ENCODE results near the gene UBB. TPM values are rescaled to one million over a fixed set of nuclear protein-coding genes. Genes with fewer than 3 reads are reported as not detected.
A peak's percentile ranks its signal among the peaks of the same experiment; 100 is the strongest.

UBB gene
- total and polyA plus RNA-seq, 2 experiments from 2014 or later: 1,250 to 2,041 TPM

DNA sequence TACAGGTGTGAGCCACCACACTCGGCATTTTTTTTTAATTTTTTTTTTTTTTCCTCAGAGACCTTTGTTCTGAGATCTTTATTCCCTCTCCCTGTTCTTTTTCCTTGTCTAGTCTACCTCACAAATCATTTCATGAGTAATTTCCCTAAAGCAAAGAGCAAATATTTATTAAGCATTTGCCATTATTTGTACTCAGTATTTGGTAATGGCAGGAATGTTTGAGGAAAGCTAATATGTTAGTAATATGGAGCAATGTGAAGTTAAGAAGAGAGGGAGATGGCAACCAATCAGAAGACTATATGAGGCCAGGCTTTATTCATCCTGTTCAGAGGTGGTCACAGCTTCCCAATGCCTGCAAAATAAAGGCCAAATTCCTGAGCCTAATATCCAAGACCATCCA lies 40.9 kb upstream of the UBB start:
- peaks cover 6% of the 10 kb centered on the region for H3K4me1 ChIP-seq (ENCODE audit: insufficient read depth)
- H3K36me3 ChIP-seq (replicated peaks; ENCODE audit: insufficient read depth, low read depth): no peaks in the 10 kb centered on the region
- WGBS (ENCODE audit: low lambda C conversion rate, missing lambda C conversion rate): 50% methylated on average over 1 of the region's 1 CpG
- TF ChIP-seq, protein P1, sequence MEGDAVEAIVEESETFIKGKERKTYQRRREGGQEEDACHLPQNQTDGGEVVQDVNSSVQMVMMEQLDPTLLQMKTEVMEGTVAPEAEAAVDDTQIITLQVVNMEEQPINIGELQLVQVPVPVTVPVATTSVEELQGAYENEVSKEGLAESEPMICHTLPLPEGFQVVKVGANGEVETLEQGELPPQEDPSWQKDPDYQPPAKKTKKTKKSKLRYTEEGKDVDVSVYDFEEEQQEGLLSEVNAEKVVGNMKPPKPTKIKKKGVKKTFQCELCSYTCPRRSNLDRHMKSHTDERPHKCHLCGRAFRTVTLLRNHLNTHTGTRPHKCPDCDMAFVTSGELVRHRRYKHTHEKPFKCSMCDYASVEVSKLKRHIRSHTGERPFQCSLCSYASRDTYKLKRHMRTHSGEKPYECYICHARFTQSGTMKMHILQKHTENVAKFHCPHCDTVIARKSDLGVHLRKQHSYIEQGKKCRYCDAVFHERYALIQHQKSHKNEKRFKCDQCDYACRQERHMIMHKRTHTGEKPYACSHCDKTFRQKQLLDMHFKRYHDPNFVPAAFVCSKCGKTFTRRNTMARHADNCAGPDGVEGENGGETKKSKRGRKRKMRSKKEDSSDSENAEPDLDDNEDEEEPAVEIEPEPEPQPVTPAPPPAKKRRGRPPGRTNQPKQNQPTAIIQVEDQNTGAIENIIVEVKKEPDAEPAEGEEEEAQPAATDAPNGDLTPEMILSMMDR (IDR thresholded peaks at IDR 0.05; ENCODE audit: poor library complexity): no peak
- TF ChIP-seq EZH2 (IDR thresholded peaks at IDR 0.05; ENCODE audit: borderline replicate concordance) (no peak), EZH2phosphoT487 (IDR thresholded peaks at IDR 0.05; ENCODE audit: low read depth, severe bottlenecking, unreplicated experiment) (no peak)
- no peaks in the 10 kb centered on the region for H4K20me1 ChIP-seq (ENCODE audit: insufficient read depth, poor library complexity, severe bottlenecking)
- H3K9me3 ChIP-seq (ENCODE audit: low read depth): no peaks in the 10 kb centered on the region
- no peak for DNase-seq (ENCODE audit: low spot score)
- H3K9me2 ChIP-seq (replicated peaks; ENCODE audit: insufficient read depth): no peaks in the 10 kb centered on the region
- no peaks in the 10 kb centered on the region for H3K27me3 ChIP-seq
- no peak overlapping the region for H2AFZ ChIP-seq
- no peaks in the 10 kb centered on the region for H3K79me2 ChIP-seq
- no peak overlapping the region for H3K4me2 ChIP-seq
- peak overlapping the region; percentile 51 for H3K27ac ChIP-seq
- H3K4me3 ChIP-seq: no peak overlapping the region

DNA sequence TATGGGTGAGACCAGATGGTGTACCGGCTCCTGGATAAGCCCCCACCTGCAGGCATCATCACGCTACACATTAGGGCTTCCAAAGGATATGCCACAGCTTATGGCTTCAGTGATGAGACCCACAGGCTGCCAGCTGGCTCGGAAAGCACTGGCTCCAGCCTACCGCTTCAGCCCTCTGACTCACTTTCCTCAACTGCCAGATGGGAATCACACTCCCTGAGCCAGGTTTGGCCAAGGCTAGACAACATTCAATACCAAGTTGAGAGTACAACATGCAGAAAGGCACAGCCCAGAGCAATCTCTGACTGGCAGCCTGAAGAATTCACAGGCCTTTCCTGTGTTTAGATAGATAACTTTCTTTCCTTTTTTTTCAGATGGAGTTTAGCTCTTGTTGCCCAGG lies 37.9 kb upstream of the UBB start:
- no peak overlapping the region for H2AFZ ChIP-seq
- no peaks in the 10 kb centered on the region for H4K20me1 ChIP-seq (ENCODE audit: insufficient read depth, poor library complexity, severe bottlenecking)
- no peak for DNase-seq (ENCODE audit: low spot score)
- no peak overlapping the region for H3K4me3 ChIP-seq
- TF ChIP-seq EZH2 (IDR thresholded peaks at IDR 0.05; ENCODE audit: borderline replicate concordance): no peak
- TF ChIP-seq EZH2phosphoT487 (IDR thresholded peaks at IDR 0.05; ENCODE audit: low read depth, severe bottlenecking, unreplicated experiment): no peak
- TF ChIP-seq, protein P1 (IDR thresholded peaks at IDR 0.05; ENCODE audit: poor library complexity): no peak
- no peaks in the 10 kb centered on the region for H3K36me3 ChIP-seq (replicated peaks; ENCODE audit: insufficient read depth, low read depth)
- peaks cover 6% of the 10 kb centered on the region for H3K4me1 ChIP-seq (ENCODE audit: insufficient read depth)
- H3K4me2 ChIP-seq: no peak overlapping the region
- H3K9me3 ChIP-seq (ENCODE audit: low read depth): no peaks in the 10 kb centered on the region
- no peaks in the 10 kb centered on the region for H3K27me3 ChIP-seq
- H3K79me2 ChIP-seq: no peaks in the 10 kb centered on the region
- 93% methylated on average over 4 of the region's 4 CpGs for WGBS (ENCODE audit: low lambda C conversion rate, missing lambda C conversion rate)
- no peaks in the 10 kb centered on the region for H3K9me2 ChIP-seq (replicated peaks; ENCODE audit: insufficient read depth)
- no peak overlapping the region for H3K27ac ChIP-seq

DNA sequence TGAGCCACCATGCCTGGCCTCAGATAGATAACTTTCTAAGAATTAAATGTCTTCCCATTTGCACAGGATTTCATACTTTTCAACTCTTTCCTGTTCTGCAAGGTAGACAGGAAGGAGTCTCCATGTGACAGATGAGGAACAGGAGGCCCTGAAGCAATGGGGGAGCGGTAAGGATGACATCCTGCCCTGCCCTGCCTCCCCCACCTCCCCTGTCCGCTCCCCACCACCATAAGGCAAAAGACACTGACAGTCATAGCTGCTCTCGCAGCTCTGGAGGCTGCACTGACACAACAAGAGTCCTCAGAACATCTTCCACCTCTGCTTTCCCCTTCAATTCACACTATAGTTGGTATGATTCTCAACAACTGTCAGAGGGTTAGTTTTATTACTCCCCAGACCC lies 37.3 kb upstream of the UBB start:
- Histone ChIP-seq H3K27ac (no peak overlapping the region), H3K4me1 (ENCODE audit: insufficient read depth) (peaks cover 6% of the 10 kb centered on the region), H3K9me2 (replicated peaks; ENCODE audit: insufficient read depth) (no peaks in the 10 kb centered on the region), H3K9me3 (ENCODE audit: low read depth) (no peaks in the 10 kb centered on the region), H3K36me3 (replicated peaks; ENCODE audit: insufficient read depth, low read depth) (no peaks in the 10 kb centered on the region), H3K79me2 (no peaks in the 10 kb centered on the region), H2AFZ (no peak overlapping the region), H3K4me3 (no peak overlapping the region), H3K4me2 (no peak overlapping the region), H3K27me3 (no peaks in the 10 kb centered on the region), H4K20me1 (ENCODE audit: insufficient read depth, poor library complexity, severe bottlenecking) (no peaks in the 10 kb centered on the region)
- TF ChIP-seq EZH2 (IDR thresholded peaks at IDR 0.05; ENCODE audit: borderline replicate concordance) (no peak), EZH2phosphoT487 (IDR thresholded peaks at IDR 0.05; ENCODE audit: low read depth, severe bottlenecking, unreplicated experiment) (no peak)
- TF ChIP-seq, protein P1 (IDR thresholded peaks at IDR 0.05; ENCODE audit: poor library complexity): no peak
- WGBS (ENCODE audit: low lambda C conversion rate, missing lambda C conversion rate): 94% methylated on average over 3 of the region's 3 CpGs
- DNase-seq (ENCODE audit: low spot score): no peak

DNA sequence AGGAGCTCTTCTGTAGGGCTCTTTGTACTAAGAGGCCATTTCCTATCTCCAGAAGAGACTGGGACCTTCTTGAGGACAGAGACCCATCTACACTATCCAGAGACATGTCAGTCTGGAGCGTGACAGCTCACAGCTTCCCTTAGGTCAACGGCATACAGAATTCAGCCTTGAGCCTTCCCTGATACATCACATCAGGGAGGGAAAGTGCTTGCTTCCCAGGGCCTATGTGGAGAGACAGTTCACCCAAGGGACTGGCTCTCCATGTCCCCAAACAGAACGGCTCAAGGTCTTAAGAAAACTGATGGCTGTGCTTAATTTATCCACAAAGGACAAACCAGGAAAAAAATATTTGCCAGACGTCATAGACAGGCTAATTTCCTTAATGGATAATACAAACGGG lies 35.3 kb upstream of the UBB start:
- WGBS (ENCODE audit: low lambda C conversion rate, missing lambda C conversion rate): 94% methylated on average over 5 of the region's 5 CpGs
- peaks cover 11% of the 10 kb centered on the region for H3K79me2 ChIP-seq
- no peak for DNase-seq (ENCODE audit: low spot score)
- H3K9me2 ChIP-seq (replicated peaks; ENCODE audit: insufficient read depth): no peaks in the 10 kb centered on the region
- no peak overlapping the region for H3K4me3 ChIP-seq
- H3K4me1 ChIP-seq (ENCODE audit: insufficient read depth): peaks cover 5% of the 10 kb centered on the region
- no peaks in the 10 kb centered on the region for H4K20me1 ChIP-seq (ENCODE audit: insufficient read depth, poor library complexity, severe bottlenecking)
- TF ChIP-seq, protein P1 (IDR thresholded peaks at IDR 0.05; ENCODE audit: poor library complexity): no peak
- TF ChIP-seq EZH2 (IDR thresholded peaks at IDR 0.05; ENCODE audit: borderline replicate concordance): no peak
- no peak for TF ChIP-seq EZH2phosphoT487 (IDR thresholded peaks at IDR 0.05; ENCODE audit: low read depth, severe bottlenecking, unreplicated experiment)
- H2AFZ ChIP-seq: no peak overlapping the region
- no peaks in the 10 kb centered on the region for H3K27me3 ChIP-seq
- H3K9me3 ChIP-seq (ENCODE audit: low read depth): no peaks in the 10 kb centered on the region
- H3K27ac ChIP-seq: no peak overlapping the region
- H3K4me2 ChIP-seq: no peak overlapping the region
- H3K36me3 ChIP-seq (replicated peaks; ENCODE audit: insufficient read depth, low read depth): no peaks in the 10 kb centered on the region

All from hepatocyte (in vitro differentiated cells).